ENCODE data around the gene BORCS8.
A peak's percentile ranks its signal among the peaks of the same experiment; 100 is the strongest.

Gene BORCS8

GRCh38 chr19:19213426-19214158 is 21.6 kb upstream of the BORCS8 start:
- DNase-seq = no peak

- DNase-seq = no peak
Observed at GRCh38 chr19:19212916-19213315, 21.0 kb upstream of the BORCS8 start.

- no peak for DNase-seq
Observed at GRCh38 chr19:19211499-19212420, 19.8 kb upstream of the BORCS8 start, which contains the start of gene NCAN. TSS of gene NCAN (plus strand) at chr19:19211958. CDS start at chr19:19216954, 4,996 bp downstream.

GRCh38 chr19:19209372-19209771 is 17.4 kb upstream of the BORCS8 start:
- no peak for DNase-seq

GRCh38 chr19:19207637-19208572 is 16.0 kb upstream of the BORCS8 start:
- DNase-seq = no peak

- DNase-seq = no peak
Observed at GRCh38 chr19:19206938-19207337, 15.0 kb upstream of the BORCS8 start.

GRCh38 chr19:19205416-19206410 is 13.8 kb upstream of the BORCS8 start:
- DNase-seq = no peak

GRCh38 chr19:19204181-19204580 is 12.2 kb upstream of the BORCS8 start:
- DNase-seq = no peak

- peak; percentile 86 for DNase-seq
Observed at GRCh38 chr19:19203012-19203856, 11.3 kb upstream of the BORCS8 start, which contains the start of gene NR2C2AP. TSS of gene NR2C2AP (minus strand) at chr19:19203414. CDS start at chr19:19203060, 354 bp downstream.

- no peak for DNase-seq
Observed at GRCh38 chr19:19202707-19203011, 10.7 kb upstream of the BORCS8 start.

GRCh38 chr19:19201697-19202630 is 10.0 kb upstream of the BORCS8 start:
- DNase-seq = no peak

- no peak for DNase-seq
Observed at GRCh38 chr19:19193926-19194325, 2.0 kb upstream of the BORCS8 start.

- DNase-seq = no peak
Observed at GRCh38 chr19:19192910-19193423, 1.0 kb upstream of the BORCS8 start.

- no peak for DNase-seq
Observed at GRCh38 chr19:19191768-19192077, 229 bp downstream of the BORCS8 start.

- DNase-seq = no peak
Observed at GRCh38 chr19:19186742-19187141, 5.2 kb downstream of the BORCS8 start.

GRCh38 chr19:19185853-19186740 is 5.9 kb downstream of the BORCS8 start:
- DNase-seq = peak; percentile 39

GRCh38 chr19:19181488-19181998 is 10.4 kb downstream of the BORCS8 start:
- DNase-seq = no peak

Measured in fibroblast of skin of right quadriceps (primary cell).